Neural cell (in vitro differentiated cells): Measurements from ENCODE around the gene FAM168B.
"Not testable (repeated sequence)": the region's sequence is repeated elsewhere in the genome, so short reads cannot be mapped to it uniquely, and the experiment has no call there.

Experiments used
- EP300 ChIP-seq: fragments of 450-650 bp; conservative IDR thresholded peaks from 2 replicates; pipeline ENCODE4 v1.6.1; 2014; ENCODE audit warnings: antibody characterized with exemption, mild to moderate bottlenecking, moderate library complexity; ENCODE audit not compliant: poor library complexity, severe bottlenecking
- EZH2 ChIP-seq: fragments of 200-600, 300-800 bp; shearing (Covaris generic), sonication (generic); IDR thresholded peaks from 2 replicates; pipeline ENCODE4 v1.6.1; 2014; ENCODE audit warnings: antibody characterized with exemption, low read length, borderline replicate concordance, mild to moderate bottlenecking; ENCODE audit not compliant: insufficient read depth, poor library complexity, severe bottlenecking
- MXI1 ChIP-seq: fragments of 450-650 bp; conservative IDR thresholded peaks from 2 replicates; pipeline ENCODE4 v1.6.1; 2014; ENCODE audit warnings: antibody characterized with exemption, mild to moderate bottlenecking; ENCODE audit not compliant: poor library complexity, severe bottlenecking
- POLR2AphosphoS5 ChIP-seq: IDR thresholded peaks from 2 replicates; pipeline ENCODE4 v1.6.1; 2012
- RAD21 ChIP-seq: fragments of 450-650 bp; conservative IDR thresholded peaks from 2 replicates; pipeline ENCODE4 v1.6.1; 2014; ENCODE audit warnings: antibody characterized with exemption, mild to moderate bottlenecking, moderate library complexity
- SMC3 ChIP-seq: fragments of 450-650 bp; conservative IDR thresholded peaks from 2 replicates; pipeline ENCODE4 v1.6.1; 2014; ENCODE audit warnings: antibody characterized with exemption, mild to moderate bottlenecking, moderate library complexity; ENCODE audit not compliant: poor library complexity
- TAF1 ChIP-seq: IDR thresholded peaks from 2 replicates; pipeline ENCODE4 v1.6.1; 2012; ENCODE audit warnings: low read depth
- TF ChIP-seq, protein P1 (sequence below): fragments of 450-650 bp; IDR thresholded peaks from 2 replicates; pipeline ENCODE4 v1.5.1; 2014; ENCODE audit warnings: antibody characterized with exemption, mild to moderate bottlenecking, moderate library complexity; ENCODE audit not compliant: poor library complexity, severe bottlenecking
- TF ChIP-seq, protein P2 (sequence below): IDR thresholded peaks from 2 replicates; pipeline ENCODE4 v1.6.1; 2012; ENCODE audit warnings: borderline replicate concordance

DNA sequence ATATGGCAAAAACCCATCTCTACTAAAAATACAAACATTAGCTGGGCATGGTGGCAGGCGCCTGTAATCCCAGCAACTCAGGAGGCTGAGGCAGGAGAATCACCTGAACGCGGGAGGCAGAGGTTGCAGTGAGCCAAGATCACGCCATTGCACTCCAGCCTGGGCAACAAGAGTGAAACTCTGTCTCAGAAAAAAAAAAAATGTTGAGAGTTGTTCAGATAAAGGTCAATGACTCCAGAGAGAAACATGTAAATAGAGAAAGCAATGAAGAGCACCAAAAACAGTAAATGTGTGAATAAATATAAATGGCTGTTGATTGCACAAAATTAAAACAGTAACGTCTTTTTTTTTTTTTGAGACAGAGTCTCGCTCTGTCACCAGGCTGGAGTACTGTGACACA, 13.3 kb downstream of the FAM168B start:
- TF ChIP-seq, protein P1, sequence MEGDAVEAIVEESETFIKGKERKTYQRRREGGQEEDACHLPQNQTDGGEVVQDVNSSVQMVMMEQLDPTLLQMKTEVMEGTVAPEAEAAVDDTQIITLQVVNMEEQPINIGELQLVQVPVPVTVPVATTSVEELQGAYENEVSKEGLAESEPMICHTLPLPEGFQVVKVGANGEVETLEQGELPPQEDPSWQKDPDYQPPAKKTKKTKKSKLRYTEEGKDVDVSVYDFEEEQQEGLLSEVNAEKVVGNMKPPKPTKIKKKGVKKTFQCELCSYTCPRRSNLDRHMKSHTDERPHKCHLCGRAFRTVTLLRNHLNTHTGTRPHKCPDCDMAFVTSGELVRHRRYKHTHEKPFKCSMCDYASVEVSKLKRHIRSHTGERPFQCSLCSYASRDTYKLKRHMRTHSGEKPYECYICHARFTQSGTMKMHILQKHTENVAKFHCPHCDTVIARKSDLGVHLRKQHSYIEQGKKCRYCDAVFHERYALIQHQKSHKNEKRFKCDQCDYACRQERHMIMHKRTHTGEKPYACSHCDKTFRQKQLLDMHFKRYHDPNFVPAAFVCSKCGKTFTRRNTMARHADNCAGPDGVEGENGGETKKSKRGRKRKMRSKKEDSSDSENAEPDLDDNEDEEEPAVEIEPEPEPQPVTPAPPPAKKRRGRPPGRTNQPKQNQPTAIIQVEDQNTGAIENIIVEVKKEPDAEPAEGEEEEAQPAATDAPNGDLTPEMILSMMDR: not testable (repeated sequence)
- TF ChIP-seq, protein P2, sequence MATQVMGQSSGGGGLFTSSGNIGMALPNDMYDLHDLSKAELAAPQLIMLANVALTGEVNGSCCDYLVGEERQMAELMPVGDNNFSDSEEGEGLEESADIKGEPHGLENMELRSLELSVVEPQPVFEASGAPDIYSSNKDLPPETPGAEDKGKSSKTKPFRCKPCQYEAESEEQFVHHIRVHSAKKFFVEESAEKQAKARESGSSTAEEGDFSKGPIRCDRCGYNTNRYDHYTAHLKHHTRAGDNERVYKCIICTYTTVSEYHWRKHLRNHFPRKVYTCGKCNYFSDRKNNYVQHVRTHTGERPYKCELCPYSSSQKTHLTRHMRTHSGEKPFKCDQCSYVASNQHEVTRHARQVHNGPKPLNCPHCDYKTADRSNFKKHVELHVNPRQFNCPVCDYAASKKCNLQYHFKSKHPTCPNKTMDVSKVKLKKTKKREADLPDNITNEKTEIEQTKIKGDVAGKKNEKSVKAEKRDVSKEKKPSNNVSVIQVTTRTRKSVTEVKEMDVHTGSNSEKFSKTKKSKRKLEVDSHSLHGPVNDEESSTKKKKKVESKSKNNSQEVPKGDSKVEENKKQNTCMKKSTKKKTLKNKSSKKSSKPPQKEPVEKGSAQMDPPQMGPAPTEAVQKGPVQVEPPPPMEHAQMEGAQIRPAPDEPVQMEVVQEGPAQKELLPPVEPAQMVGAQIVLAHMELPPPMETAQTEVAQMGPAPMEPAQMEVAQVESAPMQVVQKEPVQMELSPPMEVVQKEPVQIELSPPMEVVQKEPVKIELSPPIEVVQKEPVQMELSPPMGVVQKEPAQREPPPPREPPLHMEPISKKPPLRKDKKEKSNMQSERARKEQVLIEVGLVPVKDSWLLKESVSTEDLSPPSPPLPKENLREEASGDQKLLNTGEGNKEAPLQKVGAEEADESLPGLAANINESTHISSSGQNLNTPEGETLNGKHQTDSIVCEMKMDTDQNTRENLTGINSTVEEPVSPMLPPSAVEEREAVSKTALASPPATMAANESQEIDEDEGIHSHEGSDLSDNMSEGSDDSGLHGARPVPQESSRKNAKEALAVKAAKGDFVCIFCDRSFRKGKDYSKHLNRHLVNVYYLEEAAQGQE: not testable (repeated sequence)
- TF ChIP-seq RAD21, EP300, EZH2, POLR2AphosphoS5, SMC3, TAF1, MXI1: not testable (repeated sequence)
